B cell (primary cell): ENCODE data around the gene SBK1. TPM values are rescaled to one million over a fixed set of nuclear protein-coding genes. Genes with fewer than 3 reads are reported as not detected.

ENCODE experiments used
- ATAC-seq: fragments of 200-7000 bp; cut with Tn5 transposase; one replicate; pipeline ENCODE4 v1.10.0; 2021; ENCODE audit warnings: low read depth, mild to moderate bottlenecking, moderate number of reproducible peaks, moderate library complexity
- CTCF ChIA-PET: fragments of 350-600 bp; sonication (Branson Sonifier 250); formaldehyde crosslinking; loops from one replicate; lab custom pipeline; 2021; ENCODE audit warnings: antibody characterized with exemption, inconsistent platforms; lab: Charles Lee
- POLR2A ChIA-PET: fragments of 350-600 bp; sonication (Branson Sonifier 250); formaldehyde crosslinking; loops from one replicate; lab custom pipeline; 2021; ENCODE audit warnings: antibody characterized with exemption; lab: Charles Lee
- DNase-seq: peaks from one replicate; pipeline ENCODE4 v3.0.0; 2013
- H2AFZ ChIP-seq: 2 replicates; pipeline ENCODE4 v1.6.1; 2012; ENCODE audit warnings: mild to moderate bottlenecking, low read depth, low read length; ENCODE audit not compliant: insufficient read depth, poor library complexity, severe bottlenecking
- H3K27ac ChIP-seq, 2 donors: 1 replicate in 1 of 2; 2 replicates in 1 of 2; pipeline ENCODE4 v1.5.1; 2012 to 2013; ENCODE audit warnings: low read length in 2 of 2, mild to moderate bottlenecking in 2 of 2, moderate library complexity in 1 of 2
- H3K27me3 ChIP-seq, 4 experiments: fragments of 200-600 bp in 1 of 4; sonication (generic) in 1 of 4; replicated peaks in 1 of 4; 1 replicate in 2 of 4; 2 replicates in 2 of 4; pipeline versions ENCODE4 v1.6.1 to v1.7.0; 2013 to 2016; ENCODE audit warnings: low read length in 3 of 4, mild to moderate bottlenecking in 2 of 4, mixed read lengths in 1 of 4, moderate library complexity in 1 of 4; ENCODE audit not compliant: insufficient read depth in 4 of 4, control insufficient read depth in 3 of 4; ENCODE audit errors: control extremely low read depth in 1 of 4
- H3K36me3 ChIP-seq, 2 experiments: replicated peaks in 1 of 2; 1 replicate in 1 of 2; 2 replicates in 1 of 2; pipeline versions ENCODE4 v1.6.1 to v1.7.1; 2013; ENCODE audit warnings: low read length in 1 of 2; ENCODE audit not compliant: insufficient read depth in 2 of 2, control insufficient read depth in 1 of 2; ENCODE audit errors: control extremely low read depth in 1 of 2, extremely low read depth in 1 of 2
- H3K4me1 ChIP-seq, 2 donors: fragments of 200-600 bp in 1 of 2; sonication (generic) in 1 of 2; 1 replicate in 1 of 2; 2 replicates in 1 of 2; pipeline versions ENCODE4 v1.5.1 to v1.6.1; 2013 to 2017; ENCODE audit warnings: low read length in 2 of 2; ENCODE audit not compliant: control insufficient read depth in 2 of 2, insufficient read depth in 2 of 2
- H3K4me2 ChIP-seq: replicated peaks from 2 replicates; pipeline ENCODE3; 2012; ENCODE audit warnings: mild to moderate bottlenecking, low read depth, low read length; ENCODE audit not compliant: poor library complexity, severe bottlenecking
- H3K4me3 ChIP-seq, 5 experiments: fragments of 200-600 bp in 1 of 5; sonication (generic) in 1 of 5; 1 replicate in 3 of 5; 2 replicates in 2 of 5; pipeline versions ENCODE4 v1.5.1 to v1.7.0; 2011 to 2016; ENCODE audit warnings: low read length in 4 of 5, mild to moderate bottlenecking in 4 of 5, low read depth in 2 of 5, control low read depth in 1 of 5, moderate library complexity in 1 of 5; ENCODE audit not compliant: insufficient read depth in 1 of 5; ENCODE audit errors: control extremely low read depth in 1 of 5, extremely low read depth in 1 of 5
- H3K79me2 ChIP-seq: fragments of 200-600 bp; sonication (generic); one replicate; pipeline ENCODE4 v1.6.0; 2016; ENCODE audit warnings: low read length; ENCODE audit not compliant: control insufficient read depth, insufficient read depth
- H3K9ac ChIP-seq: fragments of 200-600 bp; sonication (generic); 2 replicates; pipeline ENCODE4 v1.6.1; 2017; ENCODE audit warnings: mild to moderate bottlenecking, low read length, moderate library complexity
- H3K9me3 ChIP-seq, 3 donors: one replicate each; pipeline versions ENCODE4 v1.6.1 to v1.7.1; 2013; ENCODE audit warnings: low read length in 2 of 3; ENCODE audit not compliant: control insufficient read depth in 2 of 3, insufficient read depth in 1 of 3; ENCODE audit errors: control extremely low read depth in 1 of 3
- H4K20me1 ChIP-seq: 2 replicates; pipeline ENCODE4 v1.6.0; 2012; ENCODE audit warnings: mild to moderate bottlenecking, low read length; ENCODE audit not compliant: insufficient read depth, control insufficient read depth, poor library complexity, severe bottlenecking
- H3K27ac Mint-ChIP-seq: one replicate; pipeline ENCODE4 v1.8.0; 2021; ENCODE audit warnings: mixed read lengths
- H3K27me3 Mint-ChIP-seq: one replicate; pipeline ENCODE4 v1.8.0; 2021; ENCODE audit warnings: mixed read lengths
- H3K4me1 Mint-ChIP-seq: one replicate; pipeline ENCODE4 v1.8.0; 2021; ENCODE audit warnings: mixed read lengths
- H3K4me3 Mint-ChIP-seq: one replicate; pipeline ENCODE4 v1.8.0; 2021; ENCODE audit warnings: mixed read lengths
- H3K9me3 Mint-ChIP-seq: one replicate; pipeline ENCODE4 v1.8.0; 2022; ENCODE audit warnings: mixed read lengths; ENCODE audit not compliant: insufficient read depth
- CTCF ChIP-seq: fragments of 200-600 bp; IDR thresholded peaks from one replicate; pipeline ENCODE4 v1.8.0; 2022; ENCODE audit warnings: antibody characterized with exemption, mild to moderate bottlenecking
- EZH2 ChIP-seq: IDR thresholded peaks from 2 replicates; pipeline ENCODE4 v1.6.1; 2012; ENCODE audit warnings: borderline replicate concordance, low read depth, mild to moderate bottlenecking, moderate library complexity, low read length; ENCODE audit not compliant: insufficient read depth, poor library complexity, severe bottlenecking
- WGBS: methylation state at CpG from one replicate; pipeline ENCODE4 v1.1.5; 2013; ENCODE audit warnings: missing lambda C conversion rate; ENCODE audit not compliant: insufficient coverage; 5-methylcytosine and 5-hydroxymethylcytosine counted together
- intact Hi-C: fragments of 100-400 bp; cut with micrococcal nuclease; formaldehyde crosslinking; loops from one replicate; pipeline ENCODE4 v1.10.0; 2022
- polyA plus RNA-seq: library from polyadenylated mRNA; depleted of rRNA; stranded (reverse); fragments of >200 nt; gene quantifications from 2 replicates; pipeline ENCODE4 v1.2.3, GENCODE V29; 2012
- total RNA-seq, 2 donors: library from RNA; stranded (reverse); fragments of 120-200 nt in 1 of 2; gene quantifications; 1 replicate in 1 of 2; 2 replicates in 1 of 2; pipeline versions ENCODE4 v1.2.3 to v1.2.4, GENCODE V29; 2013 to 2022

The SBK1 gene
- total and polyA plus RNA-seq, 2 donors (not counting 1 experiment from before 2014, with no cell fraction given): 0.22 to 1.3 TPM

DNA sequence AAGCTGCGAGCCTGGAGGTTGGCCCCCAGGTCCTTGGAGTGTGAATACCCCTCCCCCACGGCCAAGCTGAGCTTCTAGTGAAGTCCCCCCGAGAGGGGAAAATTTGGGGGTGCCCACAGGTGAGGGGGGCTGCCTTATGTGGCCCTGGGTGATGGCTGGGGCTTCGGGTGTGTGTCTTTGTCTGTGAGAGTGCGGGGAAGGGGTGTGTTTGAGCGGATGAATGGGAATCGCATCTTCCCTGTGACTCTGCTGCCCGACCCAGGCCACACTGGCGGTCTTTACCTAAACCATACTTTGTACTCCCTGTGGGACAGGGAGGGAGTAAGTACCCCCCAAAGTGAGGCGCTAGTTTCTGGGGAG, 1.3 kb downstream of the SBK1 start:
- Histone ChIP-seq H3K9me3 (peaks cover 0 to 4% (median 0%) of the 10 kb centered on the region in 3 donors), H4K20me1 (no peaks in the 10 kb centered on the region), H3K27me3 (peaks cover 0 to 21% (median 10%) of the 10 kb centered on the region in 4 experiments), H3K4me3 (peak overlapping the region in 3 of 5 experiments; percentile 65 to 84 (median 72)), H3K9ac (peak overlapping the region; percentile 83), H3K36me3 (no peaks in the 10 kb centered on the region), H3K79me2 (no peaks in the 10 kb centered on the region), H3K4me2 (peak overlapping the region; percentile 100), H2AFZ (peak overlapping the region; percentile 95), H3K27ac (no peak overlapping the region), H3K4me1 (peaks cover 15 to 22% of the 10 kb centered on the region in 2 donors)
- 79% methylated on average over 2 of the region's 10 CpGs for WGBS
- Mint-ChIP-seq H3K9me3 (no peaks in the 10 kb centered on the region), H3K27ac (peak overlapping the region; percentile 56), H3K4me1 (peaks cover 15% of the 10 kb centered on the region), H3K4me3 (peak overlapping the region; percentile 65), H3K27me3 (peaks cover 8% of the 10 kb centered on the region)
- no peak for DNase-seq
- CTCF ChIA-PET: interaction anchor here (2.2 kb wide), 1 partner anchor 23 kb away, joined by 7 read pairs; no protein-coding TSS in a partner anchor
- no peak for ATAC-seq
- intact Hi-C loops: loop anchor here (2.0 kb wide), 2 partner anchors 17 to 23 kb away; no protein-coding TSS in a partner anchor
- POLR2A ChIA-PET: interaction anchor here (0.6 kb wide), 1 partner anchor 20 kb away, joined by 3 read pairs; no protein-coding TSS in a partner anchor
- TF ChIP-seq EZH2: no peak
- TF ChIP-seq CTCF: no peak

GRCh38 chr16:28294201-28294600, 1.9 kb downstream of the SBK1 start:
- 87% methylated on average over 6 of the region's 6 CpGs for WGBS
- Histone ChIP-seq H2AFZ (no peak overlapping the region), H4K20me1 (no peaks in the 10 kb centered on the region), H3K4me2 (no peak overlapping the region), H3K9me3 (peaks cover 0 to 4% (median 0%) of the 10 kb centered on the region in 3 donors), H3K27me3 (peaks cover 0 to 21% (median 10%) of the 10 kb centered on the region in 4 experiments), H3K36me3 (no peaks in the 10 kb centered on the region), H3K4me3 (no peak overlapping the region), H3K27ac (no peak overlapping the region), H3K79me2 (no peaks in the 10 kb centered on the region), H3K4me1 (peaks cover 15 to 22% of the 10 kb centered on the region in 2 donors), H3K9ac (no peak overlapping the region)
- peaks cover 15% of the 10 kb centered on the region for H3K4me1 Mint-ChIP-seq
- peaks cover 8% of the 10 kb centered on the region for H3K27me3 Mint-ChIP-seq
- DNase-seq: no peak
- H3K27ac Mint-ChIP-seq: peak overlapping the region; percentile 50
- H3K9me3 Mint-ChIP-seq: no peaks in the 10 kb centered on the region
- intact Hi-C loops: no loop called here
- ATAC-seq: no peak
- CTCF ChIA-PET: interaction anchor here (2.2 kb wide), 1 partner anchor 23 kb away, joined by 7 read pairs; no protein-coding TSS in a partner anchor
- TF ChIP-seq EZH2 (no peak), CTCF (no peak)
- POLR2A ChIA-PET: no interaction called here
- peak overlapping the region; percentile 65 for H3K4me3 Mint-ChIP-seq
